Measurements from ENCODE around the gene WNK4.
A peak's percentile ranks its signal among the peaks of the same experiment; 100 is the strongest.

The WNK4 gene

DNA sequence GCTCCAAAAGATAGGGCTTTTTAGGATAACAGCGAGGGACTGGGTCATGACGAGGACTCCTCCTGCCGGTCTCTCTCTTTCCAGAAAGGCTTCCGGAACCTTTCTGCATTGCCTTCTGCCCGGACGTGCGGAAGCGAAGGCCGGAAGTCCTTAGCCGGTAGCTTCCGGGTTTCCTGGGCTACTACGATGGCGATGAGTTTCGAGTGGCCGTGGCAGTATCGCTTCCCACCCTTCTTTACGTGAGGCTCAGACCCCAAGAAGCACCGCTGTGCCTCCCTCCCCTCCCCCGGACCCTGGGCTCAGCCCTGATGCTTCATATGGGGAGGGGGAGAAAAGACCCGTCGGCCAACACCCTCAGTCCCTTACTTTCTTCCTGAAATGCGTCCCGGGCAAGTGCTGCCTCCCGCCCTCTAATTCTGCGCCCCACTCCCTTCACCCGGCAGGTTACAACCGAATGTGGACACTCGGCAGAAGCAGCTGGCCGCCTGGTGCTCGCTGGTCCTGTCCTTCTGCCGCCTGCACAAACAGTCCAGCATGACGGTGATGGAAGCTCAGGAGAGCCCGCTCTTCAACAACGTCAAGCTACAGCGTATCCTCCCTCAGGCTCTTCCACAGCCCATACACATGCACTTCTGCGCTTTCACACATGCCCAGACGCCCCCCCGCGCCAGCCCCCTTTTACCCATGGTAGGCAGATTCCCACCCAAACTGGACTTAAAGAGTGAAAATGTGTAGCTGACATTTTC is 6.9 kb upstream of the WNK4 start, which contains the start of gene VPS25:
TSS of gene VPS25 (plus strand) at position 160 of the 746 bp plus-strand sequence. CDS start at position 187, 27 bp downstream.
- peak; percentile 98 for ATAC-seq

- ATAC-seq = no peak
Measured at GRCh38 chr17:42774066-42774745, 6.2 kb upstream of the WNK4 start.

DNA sequence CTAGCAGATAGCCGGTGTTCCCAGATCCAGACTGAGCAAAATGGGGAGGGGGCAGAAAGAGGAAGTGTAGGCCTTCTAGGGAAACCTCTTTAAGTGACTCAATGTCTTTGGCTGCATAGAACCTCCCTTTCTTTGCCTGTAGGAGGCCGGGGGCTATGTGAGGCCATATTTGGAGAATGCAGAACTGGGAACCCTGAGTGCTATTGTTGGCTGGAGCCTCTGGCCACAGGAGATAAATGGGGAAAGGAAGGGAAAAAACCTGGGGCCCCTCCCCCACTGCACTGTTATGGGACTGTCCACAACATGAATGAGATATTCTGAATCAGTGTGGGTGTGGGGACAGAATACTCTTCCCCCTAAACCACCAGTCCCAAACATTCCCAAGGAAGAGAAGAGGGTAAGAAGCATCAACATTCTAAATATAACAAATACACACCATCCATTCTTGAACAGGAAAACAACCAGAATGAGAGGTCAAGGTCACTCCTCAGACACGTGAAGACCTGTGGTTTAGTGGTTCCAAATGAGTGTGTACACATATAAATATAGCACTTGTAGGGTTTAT is 4.8 kb upstream of the WNK4 start:
- ATAC-seq = no peak

GRCh38 chr17:42778570-42778969 is 1.8 kb upstream of the WNK4 start:
- no peak for ATAC-seq

- ATAC-seq = no peak
Measured at GRCh38 chr17:42779304-42779935, 990 bp upstream of the WNK4 start.

DNA sequence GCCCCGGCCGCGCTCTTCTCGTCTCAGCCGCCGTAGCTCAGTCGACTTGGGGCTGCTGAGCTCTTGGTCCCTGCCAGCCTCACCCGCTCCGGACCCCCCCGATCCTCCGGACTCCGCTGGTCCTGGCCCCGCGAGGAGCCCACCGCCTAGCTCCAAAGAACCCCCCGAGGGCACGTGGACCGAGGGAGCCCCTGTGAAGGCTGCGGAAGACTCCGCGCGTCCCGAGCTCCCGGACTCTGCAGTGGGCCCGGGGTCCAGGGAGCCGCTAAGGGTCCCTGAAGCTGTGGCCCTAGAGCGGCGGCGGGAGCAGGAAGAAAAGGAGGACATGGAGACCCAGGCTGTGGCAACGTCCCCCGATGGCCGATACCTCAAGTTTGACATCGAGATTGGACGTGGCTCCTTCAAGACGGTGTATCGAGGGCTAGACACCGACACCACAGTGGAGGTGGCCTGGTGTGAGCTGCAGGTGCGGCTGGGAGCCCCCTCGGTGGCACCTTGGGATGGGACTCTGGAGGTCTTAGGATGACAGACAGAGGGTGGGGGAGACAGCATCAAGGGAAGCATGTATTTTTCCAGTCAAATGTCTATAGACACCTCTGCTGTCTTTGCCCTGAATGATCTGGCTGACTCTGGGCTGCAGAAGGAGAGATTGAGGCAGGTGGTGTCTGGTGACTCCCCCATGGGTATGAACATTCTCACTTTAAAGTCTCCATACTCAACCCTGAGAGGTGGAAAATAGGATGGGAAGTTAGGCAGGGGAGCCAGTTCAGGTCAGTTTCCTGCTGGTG is 635 bp downstream of the WNK4 start:
- ATAC-seq = no peak

DNA sequence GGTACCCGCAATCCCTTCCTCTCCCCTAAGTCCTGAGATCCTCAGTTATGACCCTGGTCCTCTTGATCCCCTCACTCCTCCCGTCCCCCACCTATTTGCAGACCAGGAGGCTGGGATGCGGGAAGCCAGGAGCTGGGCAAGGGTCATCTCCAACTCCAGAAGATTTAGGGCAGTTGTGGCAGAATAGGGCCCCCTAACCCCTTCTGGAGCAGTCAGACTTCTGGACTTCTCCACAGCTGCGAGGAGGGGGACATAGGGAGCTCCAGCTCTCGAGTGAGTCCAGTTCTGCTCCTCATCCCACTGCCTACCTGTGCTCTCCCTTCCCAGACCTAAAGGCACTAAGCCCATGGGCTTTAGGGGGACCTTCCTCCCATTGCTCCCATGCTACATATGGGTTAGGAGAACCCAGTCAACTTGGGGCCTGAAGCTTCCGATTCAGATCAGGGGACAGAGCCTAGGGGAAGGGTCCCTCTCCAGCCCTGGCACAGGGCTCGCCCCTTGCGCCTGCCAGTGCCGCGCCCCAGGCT is 1.3 kb downstream of the WNK4 start:
- no peak for ATAC-seq

DNA sequence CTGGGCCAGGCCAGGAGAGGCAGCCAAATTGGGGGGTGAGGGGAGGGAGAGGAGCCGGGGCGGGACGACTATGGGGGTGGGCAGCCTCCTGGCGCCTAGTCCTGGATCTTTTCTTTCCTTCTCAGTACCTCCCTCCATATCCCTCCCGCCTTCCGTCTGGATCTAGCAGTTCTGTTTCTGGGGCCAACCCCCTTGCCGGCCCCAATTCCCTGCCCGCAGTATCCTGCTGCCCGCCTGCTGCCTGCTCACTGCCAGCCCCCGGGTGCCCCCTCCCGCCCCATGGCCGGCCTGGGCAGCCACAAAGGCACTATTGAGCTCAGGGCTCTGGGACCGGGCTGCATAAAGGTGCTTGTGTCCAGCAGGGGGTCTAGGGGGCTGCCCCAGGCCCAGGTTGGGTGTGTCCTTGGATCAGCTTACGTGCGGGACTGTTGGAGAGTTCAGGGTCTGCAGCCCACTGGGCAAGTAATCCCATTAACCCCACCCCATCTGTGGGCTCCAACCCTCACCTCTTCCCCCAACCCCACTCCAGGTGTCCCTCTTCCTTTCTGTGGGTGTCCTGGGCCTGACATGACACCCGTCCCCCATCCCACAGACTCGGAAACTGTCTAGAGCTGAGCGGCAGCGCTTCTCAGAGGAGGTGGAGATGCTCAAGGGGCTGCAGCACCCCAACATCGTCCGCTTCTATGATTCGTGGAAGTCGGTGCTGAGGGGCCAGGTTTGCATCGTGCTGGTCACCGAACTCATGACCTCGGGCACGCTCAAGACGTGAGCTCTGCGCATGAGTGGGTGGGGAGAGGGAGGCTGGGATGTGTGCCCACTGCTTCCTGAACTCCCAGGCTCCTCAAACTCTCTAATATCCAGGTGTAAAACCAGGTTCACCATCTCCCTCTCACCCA is 2.0 kb downstream of the WNK4 start:
- ATAC-seq = no peak

GRCh38 chr17:42783062-42783790 is 2.8 kb downstream of the WNK4 start:
- ATAC-seq = no peak

GRCh38 chr17:42783791-42784138 is 3.4 kb downstream of the WNK4 start:
- no peak for ATAC-seq

DNA sequence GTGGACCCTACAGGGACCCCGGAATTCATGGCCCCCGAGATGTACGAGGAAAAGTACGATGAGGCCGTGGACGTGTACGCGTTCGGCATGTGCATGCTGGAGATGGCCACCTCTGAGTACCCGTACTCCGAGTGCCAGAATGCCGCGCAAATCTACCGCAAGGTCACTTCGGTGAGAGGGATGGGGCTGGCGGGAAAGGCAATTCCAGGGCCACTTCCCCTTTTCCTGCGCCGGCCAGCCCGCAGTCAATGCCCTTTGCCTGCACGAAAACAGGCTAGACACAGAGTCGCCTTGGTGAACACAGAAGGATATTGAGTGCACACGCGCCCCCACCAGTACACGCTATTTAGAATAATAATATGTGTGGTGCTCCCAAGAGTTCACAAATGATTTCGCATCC is 4.0 kb downstream of the WNK4 start:
- no peak for ATAC-seq

DNA sequence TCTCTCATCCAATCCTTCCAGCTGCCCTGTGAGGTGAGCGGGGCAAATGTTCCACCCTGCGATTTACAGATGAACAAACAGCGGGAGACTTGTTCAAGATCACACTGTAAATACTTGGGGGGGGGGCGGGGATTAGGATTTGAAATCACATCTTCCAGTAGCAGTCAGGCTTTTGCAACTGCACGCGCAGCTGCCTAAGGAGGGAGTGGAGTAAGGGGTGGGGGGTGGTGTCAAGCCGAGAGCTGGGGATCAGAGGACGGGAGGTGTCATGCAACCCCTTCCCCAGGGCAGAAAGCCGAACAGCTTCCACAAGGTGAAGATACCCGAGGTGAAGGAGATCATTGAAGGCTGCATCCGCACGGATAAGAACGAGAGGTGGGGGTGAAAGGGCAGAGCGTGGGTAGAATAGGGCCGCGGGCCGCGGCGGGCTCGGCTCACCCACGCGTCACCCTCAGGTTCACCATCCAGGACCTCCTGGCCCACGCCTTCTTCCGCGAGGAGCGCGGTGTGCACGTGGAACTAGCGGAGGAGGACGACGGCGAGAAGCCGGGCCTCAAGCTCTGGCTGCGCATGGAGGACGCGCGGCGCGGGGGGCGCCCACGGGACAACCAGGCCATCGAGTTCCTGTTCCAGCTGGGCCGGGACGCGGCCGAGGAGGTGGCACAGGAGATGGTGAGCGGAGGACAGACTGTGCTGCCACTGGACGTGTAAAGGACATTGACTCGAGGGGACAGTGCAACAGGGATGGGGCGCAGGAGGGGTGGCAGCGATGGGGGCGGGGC is 4.6 kb downstream of the WNK4 start:
- ATAC-seq = no peak

DNA sequence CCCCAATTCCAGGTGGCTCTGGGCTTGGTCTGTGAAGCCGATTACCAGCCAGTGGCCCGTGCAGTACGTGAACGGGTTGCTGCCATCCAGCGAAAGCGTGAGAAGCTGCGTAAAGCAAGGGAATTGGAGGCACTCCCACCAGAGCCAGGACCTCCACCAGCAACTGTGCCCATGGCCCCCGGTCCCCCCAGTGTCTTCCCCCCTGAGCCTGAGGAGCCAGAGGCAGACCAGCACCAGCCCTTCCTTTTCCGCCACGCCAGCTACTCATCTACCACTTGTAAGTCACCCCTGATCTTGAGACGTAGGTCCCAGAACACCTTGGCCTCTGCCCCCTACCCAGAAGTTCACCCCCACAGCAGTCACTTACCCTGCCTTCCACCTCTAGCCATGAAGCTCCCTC is 6.9 kb downstream of the WNK4 start:
- no peak for ATAC-seq

GRCh38 chr17:42791948-42792347 is 11.5 kb downstream of the WNK4 start:
- ATAC-seq = no peak

DNA sequence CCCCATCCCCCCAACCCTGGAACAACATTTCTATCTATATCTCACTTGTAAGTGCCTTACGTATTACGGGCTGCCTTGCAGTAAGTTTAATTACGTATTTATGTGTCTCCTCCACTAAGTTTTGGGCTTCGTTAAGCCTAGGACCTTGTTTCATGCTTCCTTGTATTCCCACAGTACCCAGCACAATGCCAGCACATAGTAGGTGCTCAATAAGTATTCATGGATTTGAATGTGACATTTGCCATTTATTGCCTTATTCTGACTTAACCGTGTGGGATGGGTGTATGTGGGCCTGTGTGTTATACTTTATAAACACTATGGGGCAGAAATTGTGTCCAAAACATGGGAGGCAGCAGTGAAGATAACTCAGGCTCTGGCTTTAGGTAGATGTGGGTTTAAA is 12.1 kb downstream of the WNK4 start:
- ATAC-seq = no peak

DNA sequence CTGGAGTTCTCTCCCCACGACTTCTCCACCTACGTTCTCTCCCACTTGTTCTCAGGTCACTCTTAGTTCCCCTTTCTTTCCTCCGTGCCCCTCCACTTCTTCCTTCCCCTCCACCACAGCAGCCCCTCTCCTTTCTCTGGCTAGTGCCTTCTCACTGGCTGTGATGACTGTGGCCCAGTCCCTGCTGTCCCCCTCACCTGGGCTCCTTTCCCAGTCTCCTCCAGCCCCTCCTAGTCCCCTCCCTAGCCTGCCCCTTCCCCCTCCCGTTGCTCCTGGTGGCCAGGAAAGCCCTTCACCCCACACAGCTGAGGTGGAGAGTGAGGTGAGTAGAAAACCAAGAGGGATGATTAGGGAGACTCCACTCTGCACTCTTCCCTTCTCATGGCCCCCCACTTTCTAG is 14.7 kb downstream of the WNK4 start:
- ATAC-seq = no peak

DNA sequence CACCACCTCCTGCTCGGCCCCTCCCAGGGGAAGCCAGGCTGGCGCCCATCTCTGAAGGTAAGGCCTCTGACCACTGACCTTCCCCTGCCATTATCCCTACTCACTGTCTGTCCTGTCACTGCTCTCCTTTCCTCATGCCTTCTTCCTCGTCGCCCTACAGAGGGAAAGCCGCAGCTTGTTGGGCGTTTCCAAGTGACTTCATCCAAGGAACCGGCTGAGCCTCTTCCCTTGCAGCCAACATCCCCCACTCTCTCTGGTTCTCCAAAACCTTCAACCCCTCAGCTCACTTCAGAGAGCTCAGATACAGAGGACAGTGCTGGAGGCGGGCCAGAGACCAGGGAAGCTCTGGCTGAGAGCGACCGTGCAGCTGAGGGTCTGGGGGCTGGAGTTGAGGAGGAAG is 15.1 kb downstream of the WNK4 start:
- ATAC-seq = no peak

DNA sequence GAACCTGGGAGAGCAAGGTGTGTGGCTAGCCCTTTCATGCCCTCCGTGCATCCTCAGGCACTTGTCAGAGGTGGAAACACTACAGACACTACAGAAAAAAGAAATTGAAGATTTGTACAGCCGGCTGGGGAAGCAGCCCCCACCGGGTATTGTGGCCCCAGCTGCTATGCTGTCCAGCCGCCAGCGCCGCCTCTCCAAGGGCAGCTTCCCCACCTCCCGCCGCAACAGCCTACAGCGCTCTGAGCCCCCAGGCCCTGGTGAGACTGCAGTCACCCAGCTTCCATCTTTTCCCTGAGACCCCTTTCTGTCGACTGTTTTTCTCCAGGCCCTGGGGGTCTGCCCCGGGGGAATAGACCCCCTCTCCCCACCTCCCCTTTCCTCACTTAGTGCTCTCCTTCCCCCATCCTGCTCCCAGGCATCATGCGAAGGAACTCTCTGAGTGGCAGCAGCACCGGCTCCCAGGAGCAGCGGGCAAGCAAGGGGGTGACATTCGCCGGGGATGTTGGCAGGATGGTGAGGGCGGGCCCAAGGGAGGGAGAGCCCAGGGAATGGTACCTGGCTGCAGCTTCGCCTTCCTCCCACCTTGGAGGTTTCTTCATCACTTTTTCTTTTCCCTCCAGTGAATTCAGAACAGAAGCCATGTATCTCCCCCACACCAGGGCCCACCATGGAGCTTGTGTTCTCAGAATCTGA is 15.8 kb downstream of the WNK4 start:
- no peak for ATAC-seq

Data from activated CD4-positive, CD25-positive, alpha-beta regulatory T cell treated with anti-CD3 and anti-CD28 coated beads, Interleukin-2, amount 50 U/mL, for 24 hours (primary cell).